H1 (cell line): ENCODE data around the gene DPY19L3.

Source experiments
- BCL11A ChIP-seq, 2 experiments: IDR thresholded peaks; one replicate each; pipeline ENCODE4 v1.6.1; 2011; ENCODE audit warnings: low read depth in 2 of 2, low read length in 2 of 2, mild to moderate bottlenecking in 2 of 2
- CBX5 ChIP-seq: fragments of 300-800, 300-1000 bp; sonication (generic); IDR thresholded peaks from 2 replicates; pipeline ENCODE4 v1.7.1; 2016; ENCODE audit warnings: antibody characterized with exemption, low read length, low read depth
- EZH2 ChIP-seq: fragments of 200-600 bp; sonication (generic); IDR thresholded peaks from 2 replicates; pipeline ENCODE4 v1.7.1; 2012; ENCODE audit warnings: low read depth, mild to moderate bottlenecking, moderate library complexity, low read length, inconsistent platforms; ENCODE audit not compliant: severe bottlenecking
- GABPA ChIP-seq: IDR thresholded peaks from 2 replicates; pipeline ENCODE4 v1.6.1; 2011; ENCODE audit warnings: mild to moderate bottlenecking, low read length, moderate library complexity, borderline replicate concordance; ENCODE audit not compliant: insufficient read depth
- KDM5A ChIP-seq: fragments of 200-600 bp; IDR thresholded peaks from 2 replicates; pipeline ENCODE4 v1.7.1; 2012; ENCODE audit warnings: mild to moderate bottlenecking, low read length, inconsistent platforms, mixed read lengths
- MAFK ChIP-seq: IDR thresholded peaks from 2 replicates; pipeline ENCODE4 v1.6.1; 2012; ENCODE audit warnings: low read depth, mild to moderate bottlenecking, improper control_type of control experiment, low read length
- POLR2A ChIP-seq, 2 experiments: IDR thresholded peaks; 1 replicate in 1 of 2; 2 replicates in 1 of 2; pipeline ENCODE4 v1.6.1; 2011; ENCODE audit warnings: low read depth in 2 of 2, low read length in 2 of 2, mild to moderate bottlenecking in 2 of 2; ENCODE audit errors: control extremely low read depth in 1 of 2
- RNF2 ChIP-seq: fragments of 200-900, 300-1000 bp; sonication (generic); IDR thresholded peaks from 2 replicates; pipeline ENCODE4 v1.7.1; 2016; ENCODE audit warnings: borderline replicate concordance, low read depth, mild to moderate bottlenecking, antibody characterized with exemption, low read length; ENCODE audit not compliant: poor library complexity, severe bottlenecking; ENCODE audit errors: missing control alignments
- TAF1 ChIP-seq: IDR thresholded peaks from 2 replicates; pipeline ENCODE4 v1.6.1; 2011; ENCODE audit warnings: mild to moderate bottlenecking, low read depth, low read length
- TF ChIP-seq, protein P1 (sequence below): IDR thresholded peaks from 2 replicates; pipeline ENCODE4 v1.6.1; 2011; ENCODE audit warnings: low read length, improper control_type of control experiment
- TF ChIP-seq, protein P2 (sequence below), 3 experiments: IDR thresholded peaks; 1 replicate in 2 of 3; 2 replicates in 1 of 3; pipeline versions ENCODE4 v1.5.1 to v1.6.1; 2011; ENCODE audit warnings: low read length in 3 of 3, mild to moderate bottlenecking in 3 of 3, inconsistent platforms in 2 of 3, low read depth in 1 of 3, moderate library complexity in 1 of 3; ENCODE audit not compliant: insufficient read depth in 1 of 3; ENCODE audit errors: control extremely low read depth in 1 of 3
- TF ChIP-seq, protein P3 (sequence below): IDR thresholded peaks from 2 replicates; pipeline ENCODE4 v1.6.1; 2011; ENCODE audit warnings: low read depth, mild to moderate bottlenecking, low read length; ENCODE audit not compliant: insufficient read depth

DNA sequence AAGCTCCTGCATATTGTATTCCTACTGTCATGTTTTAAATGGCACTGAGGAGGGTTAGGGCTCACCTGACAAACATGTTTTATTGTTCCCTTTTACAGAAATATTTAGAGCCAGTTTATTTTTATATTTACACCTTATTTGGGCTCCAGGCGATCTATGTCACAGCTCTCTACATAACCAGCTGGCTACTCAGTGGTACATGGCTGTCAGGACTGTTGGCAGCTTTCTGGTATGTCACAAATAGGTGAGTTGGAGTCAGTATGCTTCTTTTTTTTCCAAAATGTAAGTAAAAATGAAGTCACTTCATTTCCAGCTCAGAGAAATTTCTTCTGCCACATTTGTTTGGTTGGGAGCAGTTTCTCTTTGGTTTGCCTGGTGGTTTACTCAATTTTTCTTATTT lies 31.5 kb downstream of the DPY19L3 start:
- TF ChIP-seq, protein P1, sequence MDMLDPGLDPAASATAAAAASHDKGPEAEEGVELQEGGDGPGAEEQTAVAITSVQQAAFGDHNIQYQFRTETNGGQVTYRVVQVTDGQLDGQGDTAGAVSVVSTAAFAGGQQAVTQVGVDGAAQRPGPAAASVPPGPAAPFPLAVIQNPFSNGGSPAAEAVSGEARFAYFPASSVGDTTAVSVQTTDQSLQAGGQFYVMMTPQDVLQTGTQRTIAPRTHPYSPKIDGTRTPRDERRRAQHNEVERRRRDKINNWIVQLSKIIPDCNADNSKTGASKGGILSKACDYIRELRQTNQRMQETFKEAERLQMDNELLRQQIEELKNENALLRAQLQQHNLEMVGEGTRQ: no peak
- TF ChIP-seq GABPA (no peak), EZH2 (no peak), TAF1 (no peak), MAFK (no peak), POLR2A (IDR thresholded peaks at IDR 0.05; ENCODE audit: control extremely low read depth in 1 of 2, low read depth in 2 of 2, low read length in 2 of 2) (no peak), RNF2 (no peak), KDM5A (no peak), BCL11A (IDR thresholded peaks at IDR 0.05; ENCODE audit: low read depth in 2 of 2, low read length in 2 of 2) (no peak), CBX5 (no peak)
- TF ChIP-seq, protein P2, sequence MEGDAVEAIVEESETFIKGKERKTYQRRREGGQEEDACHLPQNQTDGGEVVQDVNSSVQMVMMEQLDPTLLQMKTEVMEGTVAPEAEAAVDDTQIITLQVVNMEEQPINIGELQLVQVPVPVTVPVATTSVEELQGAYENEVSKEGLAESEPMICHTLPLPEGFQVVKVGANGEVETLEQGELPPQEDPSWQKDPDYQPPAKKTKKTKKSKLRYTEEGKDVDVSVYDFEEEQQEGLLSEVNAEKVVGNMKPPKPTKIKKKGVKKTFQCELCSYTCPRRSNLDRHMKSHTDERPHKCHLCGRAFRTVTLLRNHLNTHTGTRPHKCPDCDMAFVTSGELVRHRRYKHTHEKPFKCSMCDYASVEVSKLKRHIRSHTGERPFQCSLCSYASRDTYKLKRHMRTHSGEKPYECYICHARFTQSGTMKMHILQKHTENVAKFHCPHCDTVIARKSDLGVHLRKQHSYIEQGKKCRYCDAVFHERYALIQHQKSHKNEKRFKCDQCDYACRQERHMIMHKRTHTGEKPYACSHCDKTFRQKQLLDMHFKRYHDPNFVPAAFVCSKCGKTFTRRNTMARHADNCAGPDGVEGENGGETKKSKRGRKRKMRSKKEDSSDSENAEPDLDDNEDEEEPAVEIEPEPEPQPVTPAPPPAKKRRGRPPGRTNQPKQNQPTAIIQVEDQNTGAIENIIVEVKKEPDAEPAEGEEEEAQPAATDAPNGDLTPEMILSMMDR (IDR thresholded peaks at IDR 0.05; ENCODE audit: control extremely low read depth in 1 of 3, insufficient read depth in 1 of 3, low read depth in 1 of 3, low read length in 3 of 3): no peak
- TF ChIP-seq, protein P3, sequence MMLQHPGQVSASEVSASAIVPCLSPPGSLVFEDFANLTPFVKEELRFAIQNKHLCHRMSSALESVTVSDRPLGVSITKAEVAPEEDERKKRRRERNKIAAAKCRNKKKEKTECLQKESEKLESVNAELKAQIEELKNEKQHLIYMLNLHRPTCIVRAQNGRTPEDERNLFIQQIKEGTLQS: no peak
